PFSK-1 (cell line): Measurements from ENCODE around the gene ZNF674.

Source experiments
- FOXP2 ChIP-seq: optimal IDR thresholded peaks from 2 replicates; pipeline ENCODE3; 2011; ENCODE audit warnings: borderline replicate concordance, control low read depth, inconsistent platforms; ENCODE audit not compliant: insufficient read depth; ENCODE audit errors: extremely low read length, extremely low read depth
- POLR2AphosphoS5 ChIP-seq: IDR thresholded peaks from 2 replicates; pipeline ENCODE4 v1.6.1; 2012; ENCODE audit warnings: low read depth, mild to moderate bottlenecking, control low read depth, low read length, moderate library complexity
- SIN3A ChIP-seq: IDR thresholded peaks from 2 replicates; pipeline ENCODE4 v1.6.1; 2012; ENCODE audit warnings: mild to moderate bottlenecking, low read length, moderate library complexity, borderline replicate concordance; ENCODE audit not compliant: insufficient read depth
- TAF1 ChIP-seq: IDR thresholded peaks from 2 replicates; pipeline ENCODE4 v1.6.1; 2012; ENCODE audit warnings: low read length, control low read depth, borderline replicate concordance; ENCODE audit not compliant: insufficient read depth
- TF ChIP-seq, protein P1 (sequence below), 2 experiments: IDR thresholded peaks; 2 replicates each; pipeline versions ENCODE4 v1.6.1 to v1.8.0; 2011 to 2012; ENCODE audit warnings: low read depth in 2 of 2, low read length in 2 of 2, control low read depth in 1 of 2, inconsistent platforms in 1 of 2, mild to moderate bottlenecking in 1 of 2, moderate library complexity in 1 of 2; ENCODE audit not compliant: insufficient read depth in 1 of 2

ZNF674 gene

DNA sequence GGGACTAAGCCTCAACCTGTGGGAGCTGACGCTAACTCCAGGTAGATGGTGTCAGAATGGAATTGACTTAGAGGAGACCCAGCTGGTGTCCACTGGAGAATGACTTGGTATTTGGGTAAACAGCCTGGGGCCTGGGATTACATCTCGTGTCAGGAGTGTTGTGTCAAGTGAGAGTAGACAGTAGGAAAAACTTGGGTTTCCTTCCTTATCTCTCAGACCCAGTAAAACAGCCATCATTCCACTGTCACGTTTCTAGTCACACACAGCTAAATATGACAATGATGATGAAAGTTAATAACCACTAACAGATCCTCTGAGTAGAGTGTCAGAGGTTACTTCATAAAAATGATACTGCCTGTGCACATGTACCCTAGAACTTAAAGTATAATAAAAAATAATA is 13.8 kb downstream of the ZNF674 start:
- TF ChIP-seq TAF1 (no peak), POLR2AphosphoS5 (no peak), SIN3A (no peak), FOXP2 (no peak)
- TF ChIP-seq, protein P1, sequence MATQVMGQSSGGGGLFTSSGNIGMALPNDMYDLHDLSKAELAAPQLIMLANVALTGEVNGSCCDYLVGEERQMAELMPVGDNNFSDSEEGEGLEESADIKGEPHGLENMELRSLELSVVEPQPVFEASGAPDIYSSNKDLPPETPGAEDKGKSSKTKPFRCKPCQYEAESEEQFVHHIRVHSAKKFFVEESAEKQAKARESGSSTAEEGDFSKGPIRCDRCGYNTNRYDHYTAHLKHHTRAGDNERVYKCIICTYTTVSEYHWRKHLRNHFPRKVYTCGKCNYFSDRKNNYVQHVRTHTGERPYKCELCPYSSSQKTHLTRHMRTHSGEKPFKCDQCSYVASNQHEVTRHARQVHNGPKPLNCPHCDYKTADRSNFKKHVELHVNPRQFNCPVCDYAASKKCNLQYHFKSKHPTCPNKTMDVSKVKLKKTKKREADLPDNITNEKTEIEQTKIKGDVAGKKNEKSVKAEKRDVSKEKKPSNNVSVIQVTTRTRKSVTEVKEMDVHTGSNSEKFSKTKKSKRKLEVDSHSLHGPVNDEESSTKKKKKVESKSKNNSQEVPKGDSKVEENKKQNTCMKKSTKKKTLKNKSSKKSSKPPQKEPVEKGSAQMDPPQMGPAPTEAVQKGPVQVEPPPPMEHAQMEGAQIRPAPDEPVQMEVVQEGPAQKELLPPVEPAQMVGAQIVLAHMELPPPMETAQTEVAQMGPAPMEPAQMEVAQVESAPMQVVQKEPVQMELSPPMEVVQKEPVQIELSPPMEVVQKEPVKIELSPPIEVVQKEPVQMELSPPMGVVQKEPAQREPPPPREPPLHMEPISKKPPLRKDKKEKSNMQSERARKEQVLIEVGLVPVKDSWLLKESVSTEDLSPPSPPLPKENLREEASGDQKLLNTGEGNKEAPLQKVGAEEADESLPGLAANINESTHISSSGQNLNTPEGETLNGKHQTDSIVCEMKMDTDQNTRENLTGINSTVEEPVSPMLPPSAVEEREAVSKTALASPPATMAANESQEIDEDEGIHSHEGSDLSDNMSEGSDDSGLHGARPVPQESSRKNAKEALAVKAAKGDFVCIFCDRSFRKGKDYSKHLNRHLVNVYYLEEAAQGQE (IDR thresholded peaks at IDR 0.05; ENCODE audit: insufficient read depth in 1 of 2, low read depth in 2 of 2, low read length in 2 of 2): no peak

DNA sequence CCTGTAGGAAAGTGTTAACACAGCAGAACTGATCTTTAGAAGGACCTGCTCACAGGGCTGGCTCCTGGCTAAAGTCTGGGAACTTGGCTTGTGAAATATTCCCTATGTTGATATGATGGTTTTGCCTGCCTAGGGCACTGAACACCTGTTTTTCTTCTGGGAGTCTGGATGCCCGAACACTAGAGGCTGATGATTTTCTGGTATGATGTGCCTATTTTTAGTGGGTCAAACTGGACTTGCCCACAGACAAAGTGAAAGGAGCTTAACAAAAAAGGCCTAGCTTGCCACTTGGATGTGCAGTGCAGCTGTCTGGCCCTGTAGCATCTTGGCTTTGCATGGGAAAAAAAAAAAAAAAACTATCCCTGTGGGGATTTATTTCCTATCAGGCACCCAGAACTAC is 39.1 kb downstream of the ZNF674 start:
- TF ChIP-seq POLR2AphosphoS5 (no peak), SIN3A (no peak), TAF1 (no peak), FOXP2 (no peak)
- TF ChIP-seq, protein P1 (IDR thresholded peaks at IDR 0.05; ENCODE audit: insufficient read depth in 1 of 2, low read depth in 2 of 2, low read length in 2 of 2): no peak

DNA sequence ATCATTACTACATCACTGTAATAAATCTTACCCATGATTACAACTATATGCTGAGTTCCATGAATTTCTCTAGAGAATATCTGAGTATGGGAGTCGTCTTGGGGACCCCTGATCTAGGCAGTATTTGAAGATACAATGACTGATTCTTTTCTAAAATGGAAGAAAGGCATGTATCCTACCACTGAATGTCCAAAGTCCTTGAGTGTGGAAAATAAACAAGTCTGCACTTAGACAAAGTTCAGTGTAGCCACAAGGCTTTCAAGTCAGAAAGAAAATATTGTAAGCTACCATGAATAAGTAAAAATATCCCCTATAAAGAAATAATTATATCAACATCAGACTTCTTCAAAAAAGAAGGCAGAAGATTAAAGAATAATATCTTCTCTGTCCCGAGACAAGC is 42.4 kb downstream of the ZNF674 start:
- no peak for TF ChIP-seq TAF1
- TF ChIP-seq, protein P1 (IDR thresholded peaks at IDR 0.05; ENCODE audit: insufficient read depth in 1 of 2, low read depth in 2 of 2, low read length in 2 of 2): no peak
- no peak for TF ChIP-seq FOXP2
- TF ChIP-seq SIN3A: no peak
- no peak for TF ChIP-seq POLR2AphosphoS5

DNA sequence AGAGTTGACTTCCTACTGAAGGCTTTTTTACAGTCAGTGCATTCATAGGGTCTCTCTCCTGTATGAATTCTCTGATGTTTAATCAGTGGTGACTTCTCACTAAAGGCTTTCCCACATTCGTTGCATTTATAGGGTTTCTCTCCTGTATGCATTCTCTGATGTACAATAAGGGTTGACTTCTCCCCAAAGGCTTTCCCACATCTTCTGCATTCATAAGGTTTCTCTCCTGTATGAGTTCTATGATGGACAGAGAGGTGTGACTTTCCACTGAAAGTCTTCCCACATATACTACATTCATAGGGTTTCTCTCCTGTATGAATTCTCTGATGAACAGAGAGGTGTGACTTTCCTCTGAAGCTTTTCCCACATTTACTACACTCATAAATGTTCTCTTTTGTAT is 45.2 kb downstream of the ZNF674 start:
- TF ChIP-seq, protein P1 (IDR thresholded peaks at IDR 0.05; ENCODE audit: insufficient read depth in 1 of 2, low read depth in 2 of 2, low read length in 2 of 2): no peak
- no peak for TF ChIP-seq TAF1
- TF ChIP-seq FOXP2: no peak
- no peak for TF ChIP-seq SIN3A
- no peak for TF ChIP-seq POLR2AphosphoS5

DNA sequence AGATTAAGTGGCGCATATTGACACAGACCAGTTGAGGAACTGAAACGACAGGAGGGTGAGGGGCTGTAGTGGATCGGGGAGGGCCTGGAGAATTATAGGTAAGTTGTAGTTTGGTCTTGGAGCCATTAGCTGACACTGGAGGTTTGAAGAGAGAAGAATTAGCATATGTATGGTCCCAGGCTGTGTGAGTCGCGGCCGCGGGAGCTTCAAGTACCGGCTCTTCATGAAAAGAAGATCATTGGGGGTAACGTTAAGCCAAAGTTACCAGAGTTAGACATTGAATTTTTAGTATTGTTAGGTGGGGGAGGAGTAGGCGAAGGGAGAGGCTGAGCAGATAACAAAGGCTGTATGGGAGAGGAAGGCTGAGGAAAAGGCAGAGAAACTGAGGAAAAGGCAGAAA is 56.5 kb downstream of the ZNF674 start:
- TF ChIP-seq POLR2AphosphoS5 (no peak), FOXP2 (no peak), TAF1 (no peak), SIN3A (no peak)
- TF ChIP-seq, protein P1 (IDR thresholded peaks at IDR 0.05; ENCODE audit: insufficient read depth in 1 of 2, low read depth in 2 of 2, low read length in 2 of 2): no peak
